ENCODE measurements around the gene OAS2. TPM values are rescaled to one million over a fixed set of nuclear protein-coding genes. Genes with fewer than 3 reads are reported as not detected.

OAS2 gene
- polyA plus RNA-seq, 1 donor from 2014 or later = not detected

GRCh38 chr12:112980491-112981158 is 2.3 kb downstream of the OAS2 start:
- no peak overlapping the region for H3K27ac ChIP-seq (ENCODE audit: low read length)
- no peak overlapping the region for H2AFZ ChIP-seq (ENCODE audit: low read depth, low read length)
- H3K36me3 ChIP-seq (ENCODE audit: insufficient read depth, low read length) = no peaks in the 10 kb centered on the region
- H3K79me2 ChIP-seq (replicated peaks; ENCODE audit: insufficient read depth, low read length) = no peaks in the 10 kb centered on the region
- H4K20me1 ChIP-seq (ENCODE audit: insufficient read depth) = no peaks in the 10 kb centered on the region
- H3K27me3 ChIP-seq (ENCODE audit: insufficient read depth, low read depth, low read length) = no peaks in the 10 kb centered on the region
- no peak overlapping the region for H3K9ac ChIP-seq (ENCODE audit: low read length)
- H3K4me2 ChIP-seq (ENCODE audit: low read length) = no peak overlapping the region
- H3K4me3 ChIP-seq (ENCODE audit: low read length) = no peak overlapping the region
- TF ChIP-seq MXI1 (conservative IDR thresholded peaks at IDR 0.05; ENCODE audit: poor library complexity, severe bottlenecking) (no peak), CTCF (IDR thresholded peaks at IDR 0.05; ENCODE audit: poor library complexity, severe bottlenecking) (no peak), POLR2AphosphoS5 (IDR thresholded peaks at IDR 0.05) (no peak), EZH2 (IDR thresholded peaks at IDR 0.05; ENCODE audit: borderline replicate concordance, insufficient read depth, low read length, poor library complexity, severe bottlenecking) (no peak), SMC3 (conservative IDR thresholded peaks at IDR 0.05; ENCODE audit: poor library complexity) (no peak), RAD21 (conservative IDR thresholded peaks at IDR 0.05) (no peak), TAF1 (IDR thresholded peaks at IDR 0.05; ENCODE audit: low read depth) (no peak), EP300 (conservative IDR thresholded peaks at IDR 0.05; ENCODE audit: poor library complexity, severe bottlenecking) (no peak), REST (IDR thresholded peaks at IDR 0.05; ENCODE audit: borderline replicate concordance) (no peak)
- H3K9me3 ChIP-seq (ENCODE audit: low read length) = no peaks in the 10 kb centered on the region
- H3F3A ChIP-seq (ENCODE audit: insufficient read depth, low read length, poor library complexity, severe bottlenecking) = no peaks in the 10 kb centered on the region
- H3K9me2 ChIP-seq (ENCODE audit: insufficient read depth, low read length) = no peaks in the 10 kb centered on the region

- no peaks in the 10 kb centered on the region for H3K27me3 ChIP-seq (ENCODE audit: insufficient read depth, low read depth, low read length)
- H3K27ac ChIP-seq (ENCODE audit: low read length) = no peak overlapping the region
- H3K4me2 ChIP-seq (ENCODE audit: low read length) = no peak overlapping the region
- no peak overlapping the region for H2AFZ ChIP-seq (ENCODE audit: low read depth, low read length)
- no peaks in the 10 kb centered on the region for H3F3A ChIP-seq (ENCODE audit: insufficient read depth, low read length, poor library complexity, severe bottlenecking)
- TF ChIP-seq MXI1 (conservative IDR thresholded peaks at IDR 0.05; ENCODE audit: poor library complexity, severe bottlenecking) (no peak), CTCF (IDR thresholded peaks at IDR 0.05; ENCODE audit: poor library complexity, severe bottlenecking) (no peak), RAD21 (conservative IDR thresholded peaks at IDR 0.05) (no peak), EZH2 (IDR thresholded peaks at IDR 0.05; ENCODE audit: borderline replicate concordance, insufficient read depth, low read length, poor library complexity, severe bottlenecking) (no peak), SMC3 (conservative IDR thresholded peaks at IDR 0.05; ENCODE audit: poor library complexity) (no peak)
- H3K9me2 ChIP-seq (ENCODE audit: insufficient read depth, low read length) = no peaks in the 10 kb centered on the region
- H3K36me3 ChIP-seq (ENCODE audit: insufficient read depth, low read length) = no peaks in the 10 kb centered on the region
- H4K20me1 ChIP-seq (ENCODE audit: insufficient read depth) = no peaks in the 10 kb centered on the region
- H3K9me3 ChIP-seq (ENCODE audit: low read length) = no peaks in the 10 kb centered on the region
- H3K4me3 ChIP-seq (ENCODE audit: low read length) = no peak overlapping the region
- H3K79me2 ChIP-seq (replicated peaks; ENCODE audit: insufficient read depth, low read length) = no peaks in the 10 kb centered on the region
- H3K9ac ChIP-seq (ENCODE audit: low read length) = no peak overlapping the region
These were observed 7.4 kb downstream of the OAS2 start for GRCh38 chr12:112985642-112986290.

Data from neural cell (in vitro differentiated cells).